Measurements from ENCODE around the gene TTC7B.

The TTC7B gene

DNA sequence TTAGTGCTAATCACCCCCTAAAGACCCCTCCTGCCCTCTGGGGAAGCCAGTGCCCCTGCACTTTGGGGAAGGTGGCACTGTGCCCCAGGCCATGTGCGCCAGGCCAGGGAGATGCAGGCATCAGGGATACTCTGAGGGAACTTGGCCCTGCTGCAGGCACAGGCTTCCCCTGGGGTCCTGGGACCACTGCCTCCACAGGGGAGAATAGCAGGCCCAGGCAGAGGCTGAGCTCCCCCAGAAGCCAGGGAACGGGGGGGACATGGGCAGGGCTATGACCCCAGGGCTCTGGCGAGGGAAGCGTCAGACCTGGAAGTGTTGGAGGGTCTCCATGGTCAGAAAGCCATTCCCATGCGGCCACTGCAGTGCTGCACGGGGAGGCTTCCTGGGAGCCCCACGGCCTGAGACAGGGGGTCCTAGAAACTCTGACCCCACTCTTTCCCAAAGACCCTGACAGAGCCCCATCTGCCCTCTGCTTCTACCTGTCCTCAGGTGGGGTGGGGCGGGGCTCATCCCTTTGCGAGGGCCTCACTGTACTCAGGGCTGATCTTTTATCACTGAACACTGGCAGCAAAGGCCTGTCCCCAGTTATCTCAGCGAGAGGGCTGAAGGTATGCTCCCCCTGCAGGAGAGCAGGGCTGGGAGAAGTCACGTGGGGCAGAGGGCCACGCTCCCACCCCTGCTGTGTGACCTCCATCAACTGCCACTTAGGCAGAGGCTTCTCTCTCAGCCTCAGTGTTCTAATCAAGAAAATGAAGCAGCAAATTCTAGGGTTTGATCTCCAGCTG lies 259.4 kb downstream of the TTC7B start:
- H3K4me1 ChIP-seq (ENCODE audit: control insufficient read depth, insufficient read depth, low read length), result peaks cover 12% of the 10 kb centered on the region
- no peak overlapping the region for H3K9ac ChIP-seq (ENCODE audit: low read length)

DNA sequence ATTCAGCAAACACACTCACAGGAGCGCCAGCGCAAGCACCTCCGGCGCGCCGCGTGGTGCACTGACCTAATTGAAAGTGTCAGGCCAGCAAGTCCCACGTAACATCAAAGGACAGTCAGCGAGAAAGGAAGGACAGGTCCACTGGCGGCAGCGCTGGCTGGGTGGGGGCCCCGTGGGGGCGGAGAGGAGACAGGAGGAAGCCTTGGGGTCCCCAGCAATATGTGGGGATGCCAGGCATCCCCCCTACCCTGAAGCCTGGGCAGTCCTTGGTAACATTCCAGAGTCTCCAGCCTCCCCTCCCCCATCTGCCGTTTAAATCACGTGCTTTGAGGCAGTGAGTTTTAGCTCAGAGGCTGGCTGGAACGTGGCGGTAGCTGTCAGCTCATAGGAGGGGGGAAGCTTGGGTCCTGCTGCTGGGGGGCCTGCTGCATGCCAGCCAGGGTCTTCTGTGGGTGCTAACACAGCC lies 260.2 kb downstream of the TTC7B start:
- H3K27me3 ChIP-seq (ENCODE audit: control insufficient read depth, insufficient read depth, low read length), result peaks cover 6% of the 10 kb centered on the region
- H3K4me3 ChIP-seq (ENCODE audit: low read length), result peak overlapping the region; percentile 42
- H3K36me3 ChIP-seq (ENCODE audit: control insufficient read depth, insufficient read depth, low read length), result no peaks in the 10 kb centered on the region
- H3K9ac ChIP-seq (ENCODE audit: low read length), result no peak overlapping the region
- H3K9me3 ChIP-seq (ENCODE audit: control insufficient read depth, low read length), result no peaks in the 10 kb centered on the region
- H3K4me1 ChIP-seq (ENCODE audit: control insufficient read depth, insufficient read depth, low read length), result peaks cover 15% of the 10 kb centered on the region

More for the DNA sequence above, 259.4 kb downstream of the TTC7B start:
- H3K4me3 ChIP-seq (ENCODE audit: low read length), result no peak overlapping the region
- peaks cover 6% of the 10 kb centered on the region for H3K27me3 ChIP-seq (ENCODE audit: control insufficient read depth, insufficient read depth, low read length)
- no peaks in the 10 kb centered on the region for H3K36me3 ChIP-seq (ENCODE audit: control insufficient read depth, insufficient read depth, low read length)
- H3K9me3 ChIP-seq (ENCODE audit: control insufficient read depth, low read length), result no peaks in the 10 kb centered on the region

DNA sequence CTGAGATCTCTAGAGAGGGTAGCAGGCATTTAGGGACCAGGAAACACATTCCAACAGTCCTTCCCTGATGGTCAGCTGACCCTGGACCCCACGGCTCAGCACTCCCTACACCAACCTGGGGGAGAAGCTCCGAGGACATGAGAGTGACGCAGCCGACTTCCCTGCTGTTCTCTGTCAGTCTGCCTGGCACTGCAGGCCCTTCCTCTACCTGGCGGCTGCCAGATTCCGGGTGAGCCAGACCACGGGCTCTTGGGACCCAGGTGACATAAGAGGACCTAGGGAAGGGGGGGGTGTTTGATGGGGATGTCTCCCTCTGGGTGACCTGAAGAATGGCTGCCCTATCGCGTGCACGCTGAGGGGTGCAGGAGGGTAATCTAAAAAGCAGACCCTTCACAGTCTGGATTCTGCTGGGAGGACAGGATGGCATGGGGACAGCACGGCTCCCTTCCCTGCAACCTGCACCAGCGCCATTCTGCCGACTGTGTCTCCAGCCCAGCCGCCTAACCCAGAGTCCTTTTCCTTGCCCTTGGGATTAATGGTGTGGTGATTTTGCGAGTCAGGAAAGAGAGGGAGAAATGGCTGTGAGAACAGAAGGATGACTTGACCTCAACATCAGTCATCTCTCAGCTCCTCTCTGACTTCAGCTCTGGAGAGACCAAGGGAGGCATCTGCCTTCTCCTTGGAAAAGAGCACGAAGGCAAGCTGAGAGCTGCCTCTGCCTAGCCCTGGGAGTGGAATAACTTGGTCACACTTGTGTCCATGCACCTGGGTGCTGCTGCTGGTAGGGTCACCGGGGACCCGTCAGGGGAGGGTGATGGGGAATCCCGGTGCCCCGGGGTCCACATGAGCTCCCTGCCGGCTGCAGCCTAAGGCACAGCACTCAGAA lies 260.9 kb downstream of the TTC7B start:
- no peak overlapping the region for H3K9ac ChIP-seq (ENCODE audit: low read length)
- no peaks in the 10 kb centered on the region for H3K9me3 ChIP-seq (ENCODE audit: control insufficient read depth, low read length)
- peak overlapping the region; percentile 42 for H3K4me3 ChIP-seq (ENCODE audit: low read length)
- peaks cover 6% of the 10 kb centered on the region for H3K27me3 ChIP-seq (ENCODE audit: control insufficient read depth, insufficient read depth, low read length)
- H3K36me3 ChIP-seq (ENCODE audit: control insufficient read depth, insufficient read depth, low read length), result no peaks in the 10 kb centered on the region
- peaks cover 16% of the 10 kb centered on the region for H3K4me1 ChIP-seq (ENCODE audit: control insufficient read depth, insufficient read depth, low read length)

DNA sequence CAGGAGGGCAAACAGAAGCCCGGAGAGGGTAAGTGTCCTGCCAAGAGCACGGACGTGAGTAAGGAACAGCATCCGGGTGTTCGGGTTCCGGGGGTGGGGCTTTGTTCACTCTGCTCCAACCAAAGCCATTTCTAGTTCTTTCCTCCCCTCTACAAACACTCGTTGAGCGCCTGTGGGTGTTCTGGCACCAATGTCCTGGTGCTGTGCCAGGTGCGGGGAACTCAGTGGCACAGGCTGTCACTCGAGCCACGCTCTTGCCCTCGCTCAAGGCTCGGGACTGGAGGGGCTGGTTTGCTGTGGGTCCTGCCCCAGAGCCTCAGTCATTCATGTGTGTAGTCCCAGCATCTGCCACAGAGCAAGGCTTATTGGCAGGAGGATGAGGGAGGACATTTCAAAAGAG lies 261.9 kb downstream of the TTC7B start:
- Histone ChIP-seq H3K4me1 (ENCODE audit: control insufficient read depth, insufficient read depth, low read length) (peaks cover 16% of the 10 kb centered on the region), H3K36me3 (ENCODE audit: control insufficient read depth, insufficient read depth, low read length) (no peaks in the 10 kb centered on the region), H3K9ac (ENCODE audit: low read length) (no peak overlapping the region)

DNA sequence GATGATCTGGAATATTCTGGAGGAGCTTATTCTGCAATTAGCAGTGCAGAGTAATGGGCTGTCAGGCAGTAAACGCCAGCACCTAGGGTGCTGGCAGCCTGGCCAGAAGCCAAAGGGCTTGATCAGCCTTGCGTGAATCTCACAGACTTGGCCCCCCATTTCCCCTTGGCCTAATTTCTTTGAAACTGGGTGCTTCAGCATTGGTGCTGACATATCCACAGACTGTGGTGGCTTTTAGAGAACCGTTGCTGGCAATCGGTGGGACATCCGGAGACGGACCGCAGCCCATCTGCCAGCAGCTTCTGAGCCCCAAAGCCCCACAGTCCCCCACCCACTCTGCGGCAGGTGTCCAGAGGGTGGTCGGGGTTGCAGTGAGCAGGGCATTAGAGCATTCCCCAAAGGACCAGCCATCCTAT lies 262.3 kb downstream of the TTC7B start:
- no peak overlapping the region for H3K9ac ChIP-seq (ENCODE audit: low read length)
- peaks cover 16% of the 10 kb centered on the region for H3K4me1 ChIP-seq (ENCODE audit: control insufficient read depth, insufficient read depth, low read length)
- H3K36me3 ChIP-seq (ENCODE audit: control insufficient read depth, insufficient read depth, low read length), result no peaks in the 10 kb centered on the region
- peaks cover 6% of the 10 kb centered on the region for H3K27me3 ChIP-seq (ENCODE audit: control insufficient read depth, insufficient read depth, low read length)
- H3K9me3 ChIP-seq (ENCODE audit: control insufficient read depth, low read length), result no peaks in the 10 kb centered on the region
- no peak overlapping the region for H3K4me3 ChIP-seq (ENCODE audit: low read length)

More for the DNA sequence above, 261.9 kb downstream of the TTC7B start:
- no peak overlapping the region for H3K4me3 ChIP-seq (ENCODE audit: low read length)
- no peaks in the 10 kb centered on the region for H3K9me3 ChIP-seq (ENCODE audit: control insufficient read depth, low read length)
- H3K27me3 ChIP-seq (ENCODE audit: control insufficient read depth, insufficient read depth, low read length), result peaks cover 6% of the 10 kb centered on the region

DNA sequence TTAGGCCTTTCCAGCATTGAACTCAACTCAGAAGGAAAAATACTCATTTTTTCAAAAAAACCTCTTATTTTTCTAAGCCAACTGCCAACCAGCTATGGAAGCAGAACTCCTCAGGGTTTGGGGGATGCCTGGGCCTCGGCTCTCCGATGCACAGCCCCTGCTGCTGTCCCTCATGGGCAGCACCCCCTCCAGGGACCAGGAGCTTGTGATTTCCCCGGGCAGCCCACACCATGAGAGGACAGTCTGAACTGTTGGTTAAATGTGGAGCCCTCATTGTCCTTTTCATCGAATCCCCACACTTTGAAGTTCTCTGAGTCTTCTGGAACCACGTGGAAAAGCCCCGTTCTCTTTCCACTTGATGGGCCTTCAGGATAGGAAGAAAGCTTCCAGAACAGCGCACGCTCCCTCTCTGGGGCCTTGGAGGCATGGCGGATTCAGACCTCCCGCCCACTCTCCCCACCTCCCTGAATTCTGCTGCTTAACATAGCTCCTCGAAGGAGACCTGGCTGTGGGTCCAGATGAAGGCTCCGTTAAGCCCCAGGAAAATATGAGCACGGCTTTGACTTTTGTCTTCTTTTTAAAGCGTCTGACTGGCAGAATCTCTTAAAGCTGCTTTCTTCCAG lies 262.8 kb downstream of the TTC7B start:
- Histone ChIP-seq H3K9me3 (ENCODE audit: control insufficient read depth, low read length) (no peaks in the 10 kb centered on the region), H3K9ac (ENCODE audit: low read length) (no peak overlapping the region), H3K27me3 (ENCODE audit: control insufficient read depth, insufficient read depth, low read length) (peaks cover 6% of the 10 kb centered on the region), H3K4me1 (ENCODE audit: control insufficient read depth, insufficient read depth, low read length) (peaks cover 16% of the 10 kb centered on the region), H3K36me3 (ENCODE audit: control insufficient read depth, insufficient read depth, low read length) (no peaks in the 10 kb centered on the region), H3K4me3 (ENCODE audit: low read length) (no peak overlapping the region)

DNA sequence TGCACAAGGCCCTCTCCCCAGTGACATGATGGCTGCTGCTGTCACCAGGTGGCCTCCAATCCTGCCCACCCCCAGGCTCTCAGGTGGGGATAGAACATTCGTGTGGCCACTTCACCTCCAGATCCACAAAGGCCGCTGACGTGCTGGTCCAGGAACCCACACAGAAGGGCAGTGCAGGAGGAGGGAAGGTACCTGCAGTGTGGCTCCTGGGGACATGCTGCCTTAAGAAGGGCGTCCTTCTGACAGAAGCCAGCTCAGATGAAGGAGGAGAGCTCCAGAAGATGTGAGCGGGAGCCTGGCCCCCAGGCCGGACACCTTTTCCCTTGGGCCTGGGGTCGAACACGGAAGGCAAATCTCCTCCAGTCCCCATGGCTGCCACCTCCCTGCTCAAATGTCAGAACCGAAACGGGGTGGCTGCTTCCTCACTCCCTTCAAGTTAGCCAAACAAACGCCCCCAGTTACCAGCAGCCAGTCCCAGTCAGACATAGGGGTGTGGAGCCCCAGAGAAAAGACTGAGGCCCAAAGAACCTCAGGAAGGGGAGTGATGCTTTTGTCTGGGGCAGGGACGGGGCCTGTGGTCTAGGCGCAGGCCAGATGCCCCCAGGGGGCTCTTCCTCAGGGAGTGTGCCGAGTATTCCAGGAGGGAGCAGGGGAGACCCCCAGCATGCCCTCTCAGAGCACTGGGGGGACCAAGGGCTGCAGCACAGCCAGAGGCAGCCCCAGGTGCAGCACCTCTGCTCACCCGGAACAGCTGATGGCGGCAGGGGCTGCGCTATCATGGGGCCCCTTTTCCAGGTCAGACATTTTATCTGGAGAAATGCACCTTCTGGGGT lies 263.5 kb downstream of the TTC7B start:
- no peak overlapping the region for H3K9ac ChIP-seq (ENCODE audit: low read length)
- no peaks in the 10 kb centered on the region for H3K36me3 ChIP-seq (ENCODE audit: control insufficient read depth, insufficient read depth, low read length)
- peaks cover 6% of the 10 kb centered on the region for H3K27me3 ChIP-seq (ENCODE audit: control insufficient read depth, insufficient read depth, low read length)
- H3K4me1 ChIP-seq (ENCODE audit: control insufficient read depth, insufficient read depth, low read length), result peaks cover 16% of the 10 kb centered on the region
- H3K4me3 ChIP-seq (ENCODE audit: low read length), result no peak overlapping the region
- H3K9me3 ChIP-seq (ENCODE audit: control insufficient read depth, low read length), result no peaks in the 10 kb centered on the region

DNA sequence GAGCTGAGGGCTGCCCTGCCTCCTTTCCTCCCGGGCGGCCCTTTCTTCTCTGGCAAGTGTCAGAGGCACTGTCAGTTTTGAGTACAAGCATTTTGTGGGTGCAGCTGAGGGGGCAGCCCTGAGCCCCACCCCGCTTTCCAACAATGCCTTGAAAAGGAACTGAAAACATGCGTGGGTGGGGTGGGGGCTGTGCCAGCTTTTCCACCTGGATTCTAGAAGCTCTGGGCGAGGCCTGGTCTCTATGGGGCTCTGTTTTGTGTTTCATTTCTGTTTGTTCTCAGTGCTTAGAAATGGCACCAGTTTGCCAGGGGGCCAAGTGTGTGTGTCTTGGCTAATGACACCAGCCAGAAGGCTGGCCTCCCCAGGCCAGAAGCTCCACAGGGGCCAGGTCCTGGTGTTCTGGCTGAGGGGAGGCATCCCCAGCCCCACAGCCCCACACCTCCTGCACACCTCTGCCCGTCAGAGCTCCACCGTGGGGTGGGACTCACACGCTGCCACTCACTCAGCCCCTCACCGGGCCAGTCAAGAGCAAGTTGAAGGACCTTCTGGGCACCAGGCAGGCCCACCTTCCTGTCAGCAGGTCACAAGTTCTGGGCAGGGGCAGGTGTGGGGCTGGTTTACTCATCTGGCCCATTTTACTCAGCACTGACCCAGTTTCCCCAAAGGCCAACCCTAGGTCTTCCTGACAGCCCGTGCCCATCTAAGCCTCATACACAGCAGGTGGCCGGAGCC lies 264.3 kb downstream of the TTC7B start:
- peaks cover 6% of the 10 kb centered on the region for H3K27me3 ChIP-seq (ENCODE audit: control insufficient read depth, insufficient read depth, low read length)
- H3K9ac ChIP-seq (ENCODE audit: low read length), result no peak overlapping the region
- H3K36me3 ChIP-seq (ENCODE audit: control insufficient read depth, insufficient read depth, low read length), result no peaks in the 10 kb centered on the region
- peaks cover 16% of the 10 kb centered on the region for H3K4me1 ChIP-seq (ENCODE audit: control insufficient read depth, insufficient read depth, low read length)
- H3K9me3 ChIP-seq (ENCODE audit: control insufficient read depth, low read length), result no peaks in the 10 kb centered on the region
- H3K4me3 ChIP-seq (ENCODE audit: low read length), result no peak overlapping the region

DNA sequence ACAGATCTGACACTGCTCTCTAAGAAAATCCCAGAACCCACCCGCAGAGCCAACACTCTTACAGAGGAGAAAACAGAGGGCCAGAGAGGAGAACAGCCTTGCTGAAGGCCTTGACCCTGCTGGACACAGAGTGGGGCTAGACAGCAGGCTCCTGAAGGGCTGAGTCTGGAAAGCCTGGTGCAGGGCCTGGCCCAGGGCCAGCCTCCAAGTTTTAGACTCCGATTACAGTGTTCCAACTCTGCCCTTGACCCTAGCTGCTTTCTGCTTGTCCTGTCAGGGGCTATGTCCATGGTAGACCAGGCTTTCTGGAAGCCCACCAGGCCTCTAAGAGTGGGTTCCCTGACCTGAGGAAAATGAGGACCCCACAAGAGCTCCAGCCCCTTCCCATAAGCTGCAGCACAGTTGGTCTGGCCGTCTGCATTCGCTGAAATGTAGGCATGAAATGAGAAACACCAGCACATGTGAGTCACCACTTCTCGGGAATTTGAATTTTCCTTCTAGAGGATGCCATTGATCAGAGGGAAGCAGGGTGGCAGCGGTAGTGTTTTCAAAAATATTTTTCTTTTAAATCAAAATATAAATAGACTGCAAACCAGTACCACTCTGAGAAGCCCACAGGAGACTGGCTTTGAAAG lies 265.0 kb downstream of the TTC7B start:
- H3K27me3 ChIP-seq (ENCODE audit: control insufficient read depth, insufficient read depth, low read length), result peaks cover 6% of the 10 kb centered on the region
- no peaks in the 10 kb centered on the region for H3K9me3 ChIP-seq (ENCODE audit: control insufficient read depth, low read length)
- peaks cover 10% of the 10 kb centered on the region for H3K4me1 ChIP-seq (ENCODE audit: control insufficient read depth, insufficient read depth, low read length)
- H3K36me3 ChIP-seq (ENCODE audit: control insufficient read depth, insufficient read depth, low read length), result no peaks in the 10 kb centered on the region
- H3K4me3 ChIP-seq (ENCODE audit: low read length), result no peak overlapping the region
- no peak overlapping the region for H3K9ac ChIP-seq (ENCODE audit: low read length)

DNA sequence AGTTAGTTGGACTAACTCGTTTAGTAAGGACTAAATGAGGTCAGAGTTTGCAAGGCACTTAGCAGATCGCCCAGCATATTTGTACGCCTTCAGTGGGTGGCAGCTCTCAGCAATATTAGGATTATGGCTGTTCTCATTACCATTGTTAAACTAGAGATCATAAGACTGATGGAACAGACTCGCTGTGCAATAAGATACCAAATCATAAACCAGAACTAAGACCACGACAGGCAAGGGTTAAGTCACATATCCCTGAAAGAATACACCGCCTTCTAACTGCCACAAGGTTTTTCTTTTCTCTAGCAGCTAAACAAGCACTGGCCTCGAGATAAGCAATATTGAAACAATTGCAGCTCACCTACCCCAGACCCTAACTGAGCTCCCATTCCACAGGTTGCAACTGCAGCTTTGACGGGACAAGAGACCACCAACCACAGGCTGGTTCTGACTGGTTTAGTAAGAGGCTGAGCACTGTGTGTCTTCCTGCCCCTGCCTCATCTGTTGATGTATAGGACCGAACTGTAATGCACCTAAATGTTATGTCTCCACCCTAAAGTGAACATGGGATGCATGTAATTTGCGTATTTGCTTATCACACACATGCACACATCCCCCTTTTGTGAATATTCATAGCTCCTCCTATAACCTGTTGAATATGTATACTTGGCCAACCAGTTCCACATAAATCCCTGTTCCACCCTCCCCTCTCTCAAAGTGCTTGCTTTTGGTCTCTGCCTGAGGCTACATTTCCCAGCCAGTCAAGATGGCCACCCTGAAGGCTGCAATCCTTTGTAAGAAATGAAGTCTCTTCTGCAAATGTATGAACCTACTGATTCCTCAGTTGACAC lies 266.2 kb downstream of the TTC7B start:
- no peaks in the 10 kb centered on the region for H3K27me3 ChIP-seq (ENCODE audit: control insufficient read depth, insufficient read depth, low read length)
- peaks cover 4% of the 10 kb centered on the region for H3K4me1 ChIP-seq (ENCODE audit: control insufficient read depth, insufficient read depth, low read length)
- H3K9ac ChIP-seq (ENCODE audit: low read length), result no peak overlapping the region
- H3K9me3 ChIP-seq (ENCODE audit: control insufficient read depth, low read length), result no peaks in the 10 kb centered on the region
- no peak overlapping the region for H3K4me3 ChIP-seq (ENCODE audit: low read length)
- no peaks in the 10 kb centered on the region for H3K36me3 ChIP-seq (ENCODE audit: control insufficient read depth, insufficient read depth, low read length)

All from mucosa of stomach (tissue), 1 donor.